Measurements from ENCODE around the gene ADNP. TPM values are rescaled to one million over a fixed set of nuclear protein-coding genes. Genes with fewer than 3 reads are reported as not detected.

Gene ADNP
- total and polyA plus RNA-seq, 2 of the 13 experiments (the other 11 are each of a cell fraction or from before 2014, with no cell fraction given) = 21.0 to 21.5 TPM

DNA sequence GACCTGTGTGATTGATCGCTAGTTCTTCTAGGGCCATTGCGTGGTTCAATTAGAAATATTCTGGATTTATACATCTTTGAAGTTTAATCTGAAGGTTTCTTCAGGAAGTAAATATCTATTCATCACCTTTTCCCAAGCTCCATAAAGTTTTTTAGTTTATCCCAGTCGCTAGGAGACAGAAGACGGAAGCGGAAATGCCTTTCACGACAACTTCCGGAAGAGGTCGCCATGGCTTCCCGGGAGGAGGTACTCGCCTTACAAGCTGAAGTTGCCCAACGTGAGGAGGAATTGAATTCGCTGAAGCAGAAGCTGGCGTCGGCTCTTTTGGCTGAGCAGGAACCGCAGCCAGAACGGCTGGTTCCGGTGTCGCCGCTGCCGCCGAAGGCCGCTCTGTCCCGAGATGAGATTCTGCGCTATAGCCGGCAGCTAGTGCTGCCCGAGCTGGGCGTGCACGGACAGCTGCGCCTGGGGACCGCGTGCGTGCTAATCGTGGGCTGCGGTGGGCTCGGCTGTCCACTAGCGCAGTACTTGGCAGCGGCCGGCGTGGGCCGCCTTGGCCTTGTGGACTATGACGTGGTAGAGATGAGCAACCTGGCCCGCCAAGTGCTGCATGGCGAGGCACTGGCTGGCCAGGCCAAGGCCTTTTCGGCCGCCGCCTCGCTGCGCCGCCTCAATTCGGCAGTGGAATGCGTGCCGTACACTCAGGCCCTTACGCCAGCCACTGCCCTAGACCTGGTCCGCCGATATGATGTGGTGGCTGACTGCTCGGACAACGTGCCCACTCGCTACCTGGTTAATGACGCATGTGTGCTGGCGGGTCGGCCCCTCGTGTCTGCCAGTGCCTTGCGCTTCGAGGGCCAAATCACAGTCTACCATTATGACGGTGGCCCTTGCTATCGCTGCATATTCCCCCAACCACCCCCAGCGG is 27.6 kb upstream of the ADNP start, which contains the start of gene MOCS3 (continued):
- TF ChIP-seq, protein P1, sequence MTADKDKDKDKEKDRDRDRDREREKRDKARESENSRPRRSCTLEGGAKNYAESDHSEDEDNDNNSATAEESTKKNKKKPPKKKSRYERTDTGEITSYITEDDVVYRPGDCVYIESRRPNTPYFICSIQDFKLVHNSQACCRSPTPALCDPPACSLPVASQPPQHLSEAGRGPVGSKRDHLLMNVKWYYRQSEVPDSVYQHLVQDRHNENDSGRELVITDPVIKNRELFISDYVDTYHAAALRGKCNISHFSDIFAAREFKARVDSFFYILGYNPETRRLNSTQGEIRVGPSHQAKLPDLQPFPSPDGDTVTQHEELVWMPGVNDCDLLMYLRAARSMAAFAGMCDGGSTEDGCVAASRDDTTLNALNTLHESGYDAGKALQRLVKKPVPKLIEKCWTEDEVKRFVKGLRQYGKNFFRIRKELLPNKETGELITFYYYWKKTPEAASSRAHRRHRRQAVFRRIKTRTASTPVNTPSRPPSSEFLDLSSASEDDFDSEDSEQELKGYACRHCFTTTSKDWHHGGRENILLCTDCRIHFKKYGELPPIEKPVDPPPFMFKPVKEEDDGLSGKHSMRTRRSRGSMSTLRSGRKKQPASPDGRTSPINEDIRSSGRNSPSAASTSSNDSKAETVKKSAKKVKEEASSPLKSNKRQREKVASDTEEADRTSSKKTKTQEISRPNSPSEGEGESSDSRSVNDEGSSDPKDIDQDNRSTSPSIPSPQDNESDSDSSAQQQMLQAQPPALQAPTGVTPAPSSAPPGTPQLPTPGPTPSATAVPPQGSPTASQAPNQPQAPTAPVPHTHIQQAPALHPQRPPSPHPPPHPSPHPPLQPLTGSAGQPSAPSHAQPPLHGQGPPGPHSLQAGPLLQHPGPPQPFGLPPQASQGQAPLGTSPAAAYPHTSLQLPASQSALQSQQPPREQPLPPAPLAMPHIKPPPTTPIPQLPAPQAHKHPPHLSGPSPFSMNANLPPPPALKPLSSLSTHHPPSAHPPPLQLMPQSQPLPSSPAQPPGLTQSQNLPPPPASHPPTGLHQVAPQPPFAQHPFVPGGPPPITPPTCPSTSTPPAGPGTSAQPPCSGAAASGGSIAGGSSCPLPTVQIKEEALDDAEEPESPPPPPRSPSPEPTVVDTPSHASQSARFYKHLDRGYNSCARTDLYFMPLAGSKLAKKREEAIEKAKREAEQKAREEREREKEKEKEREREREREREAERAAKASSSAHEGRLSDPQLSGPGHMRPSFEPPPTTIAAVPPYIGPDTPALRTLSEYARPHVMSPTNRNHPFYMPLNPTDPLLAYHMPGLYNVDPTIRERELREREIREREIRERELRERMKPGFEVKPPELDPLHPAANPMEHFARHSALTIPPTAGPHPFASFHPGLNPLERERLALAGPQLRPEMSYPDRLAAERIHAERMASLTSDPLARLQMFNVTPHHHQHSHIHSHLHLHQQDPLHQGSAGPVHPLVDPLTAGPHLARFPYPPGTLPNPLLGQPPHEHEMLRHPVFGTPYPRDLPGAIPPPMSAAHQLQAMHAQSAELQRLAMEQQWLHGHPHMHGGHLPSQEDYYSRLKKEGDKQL (CRISPR knock-in tag; IDR thresholded peaks at IDR 0.05; ENCODE audit: low read depth) = no peak
- TF ChIP-seq SP5 (CRISPR knock-in tag; IDR thresholded peaks at IDR 0.05; ENCODE audit: borderline replicate concordance, low read depth) = no peak
- peak; percentile 58; the same call in 1 of the 2 replicates for TF ChIP-seq MTF1 (CRISPR knock-in tag; IDR thresholded peaks at IDR 0.05)
- 0 out of 2 replicates have a peak, but pooled peaks have one; percentile 78 for TF ChIP-seq XBP1 (CRISPR knock-in tag; IDR thresholded peaks at IDR 0.05)
- TF ChIP-seq ZNF34 (CRISPR knock-in tag; IDR thresholded peaks at IDR 0.05; ENCODE audit: borderline replicate concordance) = no peak; the same call in 1 of the 2 replicates
- TF ChIP-seq SYNCRIP (IDR thresholded peaks at IDR 0.05; ENCODE audit: insufficient read depth, low read depth, low read length) = no peak
- TF ChIP-seq, protein P2, sequence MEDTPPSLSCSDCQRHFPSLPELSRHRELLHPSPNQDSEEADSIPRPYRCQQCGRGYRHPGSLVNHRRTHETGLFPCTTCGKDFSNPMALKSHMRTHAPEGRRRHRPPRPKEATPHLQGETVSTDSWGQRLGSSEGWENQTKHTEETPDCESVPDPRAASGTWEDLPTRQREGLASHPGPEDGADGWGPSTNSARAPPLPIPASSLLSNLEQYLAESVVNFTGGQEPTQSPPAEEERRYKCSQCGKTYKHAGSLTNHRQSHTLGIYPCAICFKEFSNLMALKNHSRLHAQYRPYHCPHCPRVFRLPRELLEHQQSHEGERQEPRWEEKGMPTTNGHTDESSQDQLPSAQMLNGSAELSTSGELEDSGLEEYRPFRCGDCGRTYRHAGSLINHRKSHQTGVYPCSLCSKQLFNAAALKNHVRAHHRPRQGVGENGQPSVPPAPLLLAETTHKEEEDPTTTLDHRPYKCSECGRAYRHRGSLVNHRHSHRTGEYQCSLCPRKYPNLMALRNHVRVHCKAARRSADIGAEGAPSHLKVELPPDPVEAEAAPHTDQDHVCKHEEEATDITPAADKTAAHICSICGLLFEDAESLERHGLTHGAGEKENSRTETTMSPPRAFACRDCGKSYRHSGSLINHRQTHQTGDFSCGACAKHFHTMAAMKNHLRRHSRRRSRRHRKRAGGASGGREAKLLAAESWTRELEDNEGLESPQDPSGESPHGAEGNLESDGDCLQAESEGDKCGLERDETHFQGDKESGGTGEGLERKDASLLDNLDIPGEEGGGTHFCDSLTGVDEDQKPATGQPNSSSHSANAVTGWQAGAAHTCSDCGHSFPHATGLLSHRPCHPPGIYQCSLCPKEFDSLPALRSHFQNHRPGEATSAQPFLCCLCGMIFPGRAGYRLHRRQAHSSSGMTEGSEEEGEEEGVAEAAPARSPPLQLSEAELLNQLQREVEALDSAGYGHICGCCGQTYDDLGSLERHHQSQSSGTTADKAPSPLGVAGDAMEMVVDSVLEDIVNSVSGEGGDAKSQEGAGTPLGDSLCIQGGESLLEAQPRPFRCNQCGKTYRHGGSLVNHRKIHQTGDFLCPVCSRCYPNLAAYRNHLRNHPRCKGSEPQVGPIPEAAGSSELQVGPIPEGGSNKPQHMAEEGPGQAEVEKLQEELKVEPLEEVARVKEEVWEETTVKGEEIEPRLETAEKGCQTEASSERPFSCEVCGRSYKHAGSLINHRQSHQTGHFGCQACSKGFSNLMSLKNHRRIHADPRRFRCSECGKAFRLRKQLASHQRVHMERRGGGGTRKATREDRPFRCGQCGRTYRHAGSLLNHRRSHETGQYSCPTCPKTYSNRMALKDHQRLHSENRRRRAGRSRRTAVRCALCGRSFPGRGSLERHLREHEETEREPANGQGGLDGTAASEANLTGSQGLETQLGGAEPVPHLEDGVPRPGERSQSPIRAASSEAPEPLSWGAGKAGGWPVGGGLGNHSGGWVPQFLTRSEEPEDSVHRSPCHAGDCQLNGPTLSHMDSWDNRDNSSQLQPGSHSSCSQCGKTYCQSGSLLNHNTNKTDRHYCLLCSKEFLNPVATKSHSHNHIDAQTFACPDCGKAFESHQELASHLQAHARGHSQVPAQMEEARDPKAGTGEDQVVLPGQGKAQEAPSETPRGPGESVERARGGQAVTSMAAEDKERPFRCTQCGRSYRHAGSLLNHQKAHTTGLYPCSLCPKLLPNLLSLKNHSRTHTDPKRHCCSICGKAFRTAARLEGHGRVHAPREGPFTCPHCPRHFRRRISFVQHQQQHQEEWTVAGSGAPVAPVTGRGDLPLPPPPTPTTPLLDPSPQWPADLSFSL (CRISPR knock-in tag; IDR thresholded peaks at IDR 0.05) = no peak
- peak; percentile 92 for TF ChIP-seq FOXK1 (CRISPR knock-in tag; IDR thresholded peaks at IDR 0.05; ENCODE audit: borderline replicate concordance, low read depth)
- peak; percentile 84 for TF ChIP-seq KDM2A (CRISPR knock-in tag; IDR thresholded peaks at IDR 0.05; ENCODE audit: borderline replicate concordance, low read depth)
- TF ChIP-seq RFX5 (IDR thresholded peaks at IDR 0.05; ENCODE audit: low read depth, low read length) = no peak
- 0 out of 2 replicates have a peak, but pooled peaks have one; percentile 38 for TF ChIP-seq NR3C1 (CRISPR knock-in tag; IDR thresholded peaks at IDR 0.05)
- peak; percentile 51; the same call in 1 of the 2 replicates for TF ChIP-seq ZNF703 (CRISPR knock-in tag; IDR thresholded peaks at IDR 0.05; ENCODE audit: borderline replicate concordance)
- no peak for TF ChIP-seq ZNF121 (CRISPR knock-in tag; IDR thresholded peaks at IDR 0.05)
- TF ChIP-seq SP2 (CRISPR knock-in tag; IDR thresholded peaks at IDR 0.05) = peak; percentile 67; the same call in 1 of the 2 replicates

Measured in HepG2 (cell line).